HL-60 (cell line): ENCODE measurements around the gene ALX3.

Source experiments
- DNase-seq, 2 experiments: peaks; one replicate each; pipeline ENCODE4 v3.0.0-alpha.2; 2010 to 2020; ENCODE audit warnings: low read depth in 1 of 2, low spot score in 1 of 2
- H3K27ac ChIP-seq: fragments of 250-450 bp; sonication (Bioruptor Pico); replicated peaks from 2 replicates; pipeline ENCODE4 v1.5.1; 2020; ENCODE audit warnings: mild to moderate bottlenecking, moderate library complexity
- H3K27me3 ChIP-seq: fragments of 250-450 bp; sonication (Bioruptor Pico); 2 replicates; pipeline ENCODE4 v1.5.1; 2021; ENCODE audit warnings: mild to moderate bottlenecking, moderate library complexity; ENCODE audit not compliant: insufficient read depth, poor library complexity, severe bottlenecking
- H3K4me3 ChIP-seq: replicated peaks from 2 replicates; pipeline ENCODE4 v1.5.1; 2011; ENCODE audit warnings: mild to moderate bottlenecking, control low read depth, low read length; ENCODE audit not compliant: insufficient read depth
- CTCF ChIP-seq: IDR thresholded peaks from one replicate; pipeline ENCODE4 v1.5.1; 2011; ENCODE audit warnings: low read length, control low read depth, inconsistent platforms; ENCODE audit not compliant: insufficient read depth
- POLR2AphosphoS5 ChIP-seq: IDR thresholded peaks from 2 replicates; pipeline ENCODE4 v1.6.1; 2012; ENCODE audit warnings: low read depth
- REST ChIP-seq: IDR thresholded peaks from 2 replicates; pipeline ENCODE4 v1.6.1; 2012; ENCODE audit warnings: low read depth; ENCODE audit not compliant: insufficient replicate concordance

Gene ALX3

GRCh38 chr1:110011527-110012041 is 58.9 kb downstream of the ALX3 start:
- peak; percentile 50 to 53 for DNase-seq
- Histone ChIP-seq H3K27ac (no peak overlapping the region), H3K27me3 (no peaks in the 10 kb centered on the region), H3K4me3 (no peak overlapping the region)
- TF ChIP-seq CTCF = peak; percentile 63
- no peak for TF ChIP-seq POLR2AphosphoS5
- TF ChIP-seq REST = no peak
